GM12872 (cell line): ENCODE measurements around the gene PTPN23.

ENCODE experiments used
- TF ChIP-seq, protein P1 (sequence below): IDR thresholded peaks from 3 replicates; pipeline ENCODE4 v1.5.1; 2011; ENCODE audit warnings: low read depth, mild to moderate bottlenecking, low read length, moderate library complexity; ENCODE audit not compliant: insufficient read depth

Gene PTPN23

DNA sequence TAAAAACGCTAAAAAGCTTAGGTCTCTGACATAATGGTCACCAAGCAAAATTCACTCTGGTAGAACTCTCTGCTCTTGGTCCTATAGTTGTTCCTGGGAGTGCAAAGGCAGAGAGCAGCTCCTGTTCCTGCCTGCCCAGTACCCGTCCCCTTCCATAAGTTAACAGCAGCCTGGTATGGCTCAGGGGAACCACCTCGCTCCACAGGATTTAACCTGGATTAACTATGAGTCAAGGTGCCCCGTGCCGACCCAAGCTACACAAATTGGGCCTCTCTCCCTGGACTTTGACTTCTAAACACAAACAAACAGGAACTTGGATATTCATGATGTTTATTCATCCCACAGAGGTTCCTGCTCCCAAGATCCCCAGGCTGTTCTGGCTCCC lies 62.8 kb downstream of the PTPN23 start:
- TF ChIP-seq, protein P1, sequence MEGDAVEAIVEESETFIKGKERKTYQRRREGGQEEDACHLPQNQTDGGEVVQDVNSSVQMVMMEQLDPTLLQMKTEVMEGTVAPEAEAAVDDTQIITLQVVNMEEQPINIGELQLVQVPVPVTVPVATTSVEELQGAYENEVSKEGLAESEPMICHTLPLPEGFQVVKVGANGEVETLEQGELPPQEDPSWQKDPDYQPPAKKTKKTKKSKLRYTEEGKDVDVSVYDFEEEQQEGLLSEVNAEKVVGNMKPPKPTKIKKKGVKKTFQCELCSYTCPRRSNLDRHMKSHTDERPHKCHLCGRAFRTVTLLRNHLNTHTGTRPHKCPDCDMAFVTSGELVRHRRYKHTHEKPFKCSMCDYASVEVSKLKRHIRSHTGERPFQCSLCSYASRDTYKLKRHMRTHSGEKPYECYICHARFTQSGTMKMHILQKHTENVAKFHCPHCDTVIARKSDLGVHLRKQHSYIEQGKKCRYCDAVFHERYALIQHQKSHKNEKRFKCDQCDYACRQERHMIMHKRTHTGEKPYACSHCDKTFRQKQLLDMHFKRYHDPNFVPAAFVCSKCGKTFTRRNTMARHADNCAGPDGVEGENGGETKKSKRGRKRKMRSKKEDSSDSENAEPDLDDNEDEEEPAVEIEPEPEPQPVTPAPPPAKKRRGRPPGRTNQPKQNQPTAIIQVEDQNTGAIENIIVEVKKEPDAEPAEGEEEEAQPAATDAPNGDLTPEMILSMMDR, result no peak

DNA sequence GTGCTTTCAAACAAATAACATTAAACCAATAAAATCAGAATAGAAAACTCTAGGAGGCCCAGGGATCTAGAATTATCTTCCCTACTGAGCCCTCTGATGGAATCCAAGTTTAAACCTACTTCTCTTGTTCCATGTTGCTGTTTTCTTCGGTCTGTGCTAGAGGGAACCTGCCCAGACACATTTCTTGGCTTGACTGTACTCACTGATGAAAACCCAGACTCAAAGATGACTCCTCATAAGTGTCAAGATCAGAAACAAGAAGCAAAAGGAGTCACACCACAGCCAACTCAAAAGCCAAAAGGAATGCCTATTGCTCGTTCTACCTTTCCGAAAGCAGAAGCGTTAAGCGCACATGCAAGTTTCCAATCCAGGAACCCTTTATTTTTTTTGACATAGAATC lies 63.3 kb downstream of the PTPN23 start:
- TF ChIP-seq, protein P1, result no peak

DNA sequence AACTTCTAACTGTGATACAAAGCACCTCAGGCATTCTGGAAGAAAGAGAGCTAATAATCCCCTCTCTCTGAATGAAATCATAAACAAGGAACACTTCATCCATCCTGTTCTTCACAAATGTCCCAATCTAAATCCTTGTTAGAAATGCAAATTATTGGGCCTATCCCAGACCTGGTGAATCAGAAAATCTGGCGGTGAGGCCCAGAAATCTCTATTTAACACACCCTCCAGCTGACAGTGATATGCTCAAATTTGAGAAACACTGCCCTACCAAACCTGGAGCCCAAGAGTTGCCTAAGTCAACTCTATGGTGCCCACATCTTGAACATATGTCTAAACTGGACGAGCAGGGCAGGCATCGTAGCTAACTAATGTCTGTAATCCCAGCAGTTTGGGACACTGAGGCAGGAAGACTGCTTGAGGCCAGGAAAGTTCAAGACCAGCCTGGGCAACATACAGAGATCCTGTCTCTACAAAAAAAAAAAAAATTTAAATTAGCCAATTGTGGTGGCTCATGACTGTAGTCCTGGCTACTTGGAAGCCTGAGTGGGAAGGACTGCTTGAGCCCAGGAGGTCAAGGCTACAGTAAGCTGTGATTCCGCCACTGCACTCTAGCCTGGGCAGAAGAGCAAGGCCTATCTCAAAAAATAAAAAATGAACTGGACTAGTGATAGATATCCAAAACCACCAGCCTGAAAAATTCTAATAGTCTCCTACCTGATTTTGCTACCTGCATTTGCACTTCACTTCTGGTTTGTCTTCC lies 71.8 kb downstream of the PTPN23 start:
- TF ChIP-seq, protein P1, result no peak

DNA sequence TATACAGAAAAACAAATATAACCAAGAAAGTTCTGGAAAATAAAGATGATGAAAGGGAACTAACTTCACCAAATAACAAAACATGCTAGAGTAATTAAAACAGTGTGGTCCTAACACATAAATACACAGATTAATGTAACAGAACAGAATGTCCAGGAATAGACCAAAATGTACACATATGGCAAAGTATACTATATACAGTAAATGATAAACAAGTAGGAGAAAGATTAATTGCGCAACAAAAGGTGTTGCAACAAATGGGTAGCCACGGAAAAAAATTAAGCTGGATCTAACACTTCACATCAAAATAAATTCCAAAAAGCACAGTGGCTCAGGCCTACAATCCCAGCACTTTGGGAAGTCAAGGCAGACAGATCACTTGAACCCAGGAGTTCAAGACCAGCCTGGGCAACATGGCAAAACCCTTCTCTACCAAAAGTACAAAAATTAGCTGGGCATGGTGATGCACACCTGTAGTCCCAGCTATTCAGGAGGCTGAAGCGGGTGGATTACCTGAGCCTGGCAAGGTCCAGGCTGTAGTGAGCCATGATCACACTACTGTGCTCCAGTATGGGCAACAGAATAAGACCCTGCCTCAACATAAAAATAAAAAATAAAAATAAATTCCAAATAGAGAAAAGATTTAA lies 75.1 kb downstream of the PTPN23 start:
- TF ChIP-seq, protein P1, result no peak

DNA sequence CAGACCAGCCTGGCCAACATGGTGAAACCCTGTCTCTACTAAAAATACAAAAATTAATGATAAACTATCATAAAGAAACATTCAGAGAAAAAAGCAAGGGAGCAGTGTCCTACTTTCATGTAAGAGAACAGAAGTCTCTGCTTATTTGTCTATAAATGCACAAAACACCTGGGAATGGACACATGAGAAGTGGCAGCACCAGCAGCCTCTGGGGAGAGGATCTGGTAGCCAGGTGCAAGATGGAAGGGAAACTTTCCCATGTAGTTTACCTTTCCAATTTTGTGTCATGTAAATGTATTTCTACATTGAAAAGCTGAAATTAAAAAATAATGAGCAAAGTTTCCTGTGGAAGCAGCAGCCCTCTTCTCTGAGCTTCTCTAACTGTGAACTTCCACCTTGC lies 76.2 kb downstream of the PTPN23 start:
- TF ChIP-seq, protein P1, result no peak
